Peyer's patch (tissue), 4 donors: ENCODE measurements around the gene TBC1D8B. TPM values are rescaled to one million over a fixed set of nuclear protein-coding genes. Genes with fewer than 3 reads are reported as not detected.

Experiments
- DNase-seq, 3 donors: peaks; one replicate each; pipeline ENCODE4 v3.0.0-alpha.2; 2017 to 2019
- H3K27ac ChIP-seq, 4 donors: fragments of 200-600 bp; sonication (generic); one replicate each; pipeline ENCODE4 v1.5.1; 2016 to 2019
- H3K27me3 ChIP-seq, 2 donors: fragments of 200-600 bp; sonication (generic); one replicate each; pipeline ENCODE4 v1.5.1; 2019
- H3K36me3 ChIP-seq, 3 donors: fragments of 200-600 bp; sonication (generic); one replicate each; pipeline ENCODE4 v1.5.1; 2016 to 2019
- H3K4me1 ChIP-seq, 4 donors: fragments of 200-600 bp; sonication (generic); one replicate each; pipeline ENCODE4 v1.5.1; 2016 to 2019
- H3K4me3 ChIP-seq, 4 donors: fragments of 200-600 bp; sonication (generic); 1 replicate in 3 of 4; 2 replicates in 1 of 4; pipeline ENCODE4 v1.5.1; 2016 to 2019; ENCODE audit warnings: mild to moderate bottlenecking in 1 of 4
- H3K9me3 ChIP-seq, 4 donors: fragments of 200-600 bp; sonication (generic); one replicate each; pipeline ENCODE4 v1.5.1; 2016 to 2019; ENCODE audit warnings: mild to moderate bottlenecking in 1 of 4
- POLR2A ChIP-seq, 2 donors: fragments of 450-650 bp; IDR thresholded peaks; one replicate each; pipeline ENCODE4 v1.5.1; 2017; ENCODE audit warnings: antibody characterized with exemption in 2 of 2, mild to moderate bottlenecking in 2 of 2, moderate library complexity in 2 of 2
- total RNA-seq, 4 donors: library from RNA; depleted of rRNA; stranded (reverse); fragments of >200 nt; gene quantifications; one replicate each; pipeline ENCODE4 v1.1.0, GENCODE V29; 2016
- TF ChIP-seq, protein P1 (sequence below), 6 experiments: fragments of 450-650 bp in 4 of 6; fragments of 200-600 bp in 2 of 6; sonication (generic) in 1 of 6; IDR thresholded peaks; one replicate each; pipeline ENCODE4 v1.5.1; 2017 to 2019; ENCODE audit warnings: antibody characterized with exemption in 6 of 6, mild to moderate bottlenecking in 3 of 6, moderate library complexity in 1 of 6

The TBC1D8B gene
- total RNA-seq, 4 donors from 2014 or later, result 12.4 to 15.6 (median 14.2) TPM

DNA sequence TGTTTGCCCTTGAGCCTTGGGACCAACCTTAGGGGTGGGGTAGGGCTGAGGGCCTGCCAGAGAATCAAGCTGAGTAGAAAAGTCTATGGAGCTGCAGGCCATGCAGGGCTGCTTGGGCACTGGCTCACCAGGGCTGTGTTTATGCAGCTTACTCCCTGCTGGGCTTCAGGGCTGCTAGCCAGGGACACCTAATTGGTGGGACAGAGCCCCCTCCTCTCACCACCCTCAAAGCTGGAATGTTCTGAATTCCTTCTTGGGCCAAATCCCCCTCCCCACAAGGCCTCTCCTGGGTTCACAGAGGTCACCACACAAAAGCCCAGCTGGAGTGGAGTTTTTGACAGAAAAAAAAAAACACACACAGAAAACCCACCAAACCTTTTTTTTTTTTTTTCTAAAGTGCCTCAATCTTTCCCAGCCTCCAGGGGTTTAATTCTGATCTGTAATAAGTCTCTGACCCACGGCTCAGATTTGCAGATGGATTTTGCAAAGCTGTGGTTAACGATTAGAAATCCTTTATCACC, 117.5 kb downstream of the TBC1D8B start, which contains the start of gene CLDN2:
Gene CLDN2 (plus strand): TSS at position 471 of the 521 bp plus-strand sequence. CDS start 7,827 bp downstream, outside the sequence.
- H3K4me1 ChIP-seq, result no peaks in the 10 kb centered on the region
- no peak within 1 kb of the TSS for H3K4me3 ChIP-seq
- DNase-seq, result no peak
- H3K27me3 ChIP-seq, result no peaks in the 10 kb centered on the region
- no peaks in the 10 kb centered on the region for H3K9me3 ChIP-seq
- no peak for TF ChIP-seq POLR2A (IDR thresholded peaks at IDR 0.05)
- TF ChIP-seq, protein P1, sequence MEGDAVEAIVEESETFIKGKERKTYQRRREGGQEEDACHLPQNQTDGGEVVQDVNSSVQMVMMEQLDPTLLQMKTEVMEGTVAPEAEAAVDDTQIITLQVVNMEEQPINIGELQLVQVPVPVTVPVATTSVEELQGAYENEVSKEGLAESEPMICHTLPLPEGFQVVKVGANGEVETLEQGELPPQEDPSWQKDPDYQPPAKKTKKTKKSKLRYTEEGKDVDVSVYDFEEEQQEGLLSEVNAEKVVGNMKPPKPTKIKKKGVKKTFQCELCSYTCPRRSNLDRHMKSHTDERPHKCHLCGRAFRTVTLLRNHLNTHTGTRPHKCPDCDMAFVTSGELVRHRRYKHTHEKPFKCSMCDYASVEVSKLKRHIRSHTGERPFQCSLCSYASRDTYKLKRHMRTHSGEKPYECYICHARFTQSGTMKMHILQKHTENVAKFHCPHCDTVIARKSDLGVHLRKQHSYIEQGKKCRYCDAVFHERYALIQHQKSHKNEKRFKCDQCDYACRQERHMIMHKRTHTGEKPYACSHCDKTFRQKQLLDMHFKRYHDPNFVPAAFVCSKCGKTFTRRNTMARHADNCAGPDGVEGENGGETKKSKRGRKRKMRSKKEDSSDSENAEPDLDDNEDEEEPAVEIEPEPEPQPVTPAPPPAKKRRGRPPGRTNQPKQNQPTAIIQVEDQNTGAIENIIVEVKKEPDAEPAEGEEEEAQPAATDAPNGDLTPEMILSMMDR (IDR thresholded peaks at IDR 0.05), result no peak
- H3K27ac ChIP-seq, result no peak within 1 kb of the TSS
- H3K36me3 ChIP-seq, result no peaks in the 10 kb centered on the region

DNA sequence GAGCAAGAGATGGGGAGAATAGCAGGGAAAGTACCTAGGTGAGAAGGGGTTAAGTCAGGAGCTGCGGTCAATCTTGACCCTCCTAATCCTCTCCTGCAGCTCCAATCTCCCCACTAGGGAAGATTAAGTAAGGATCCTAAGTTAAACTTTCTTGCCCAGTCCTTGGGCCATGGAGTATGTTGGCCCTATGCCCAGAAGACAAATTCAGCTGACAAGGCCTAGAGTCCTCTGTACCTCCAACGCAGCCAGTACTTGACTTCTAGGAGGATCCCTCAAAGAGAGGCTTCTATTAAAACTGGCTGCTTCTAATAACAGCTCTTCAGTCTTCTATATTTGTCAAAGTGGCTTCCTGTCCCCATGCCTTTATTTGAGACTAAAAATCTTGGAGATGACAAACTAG, 119.2 kb downstream of the TBC1D8B start:
- no peaks in the 10 kb centered on the region for H3K4me1 ChIP-seq
- no peak for DNase-seq
- no peaks in the 10 kb centered on the region for H3K36me3 ChIP-seq
- no peak overlapping the region for H3K27ac ChIP-seq
- TF ChIP-seq, protein P1 (IDR thresholded peaks at IDR 0.05), result no peak
- no peak for TF ChIP-seq POLR2A (IDR thresholded peaks at IDR 0.05)
- no peak overlapping the region for H3K4me3 ChIP-seq
- H3K27me3 ChIP-seq, result no peaks in the 10 kb centered on the region
- no peaks in the 10 kb centered on the region for H3K9me3 ChIP-seq

Other genes starting within 250 kb of the TBC1D8B start
- gene RADX, start 190.7 kb upstream of the TBC1D8B start, total RNA-seq, result 10 to 100 TPM in 1 of 4 donors, 1 to 10 TPM in 3; 1.2 to 10.7 (median 4.3) TPM
- gene RNF128, start 76.0 kb upstream of the TBC1D8B start, total RNA-seq, result 10 to 100 TPM in 3 of 4 donors, 1 to 10 TPM in 1; 1.7 to 81.1 (median 53.3) TPM
- gene RIPPLY1, start 100.7 kb downstream of the TBC1D8B start, total RNA-seq, result not detected
- 10 to 100 TPM in 3 of 4 donors, 1 to 10 TPM in 1; 9.9 to 86.5 (median 36.0) TPM for gene CLDN2, start 117.7 kb downstream of the TBC1D8B start, total RNA-seq
- gene MORC4, start 197.5 kb downstream of the TBC1D8B start, total RNA-seq, result 10 to 100 TPM in 2 of 4 donors, 1 to 10 TPM in 2; 5.9 to 47.9 (median 10.4) TPM